ENCODE data around the gene GPI. TPM values are rescaled to one million over a fixed set of nuclear protein-coding genes. Genes with fewer than 3 reads are reported as not detected.

GPI gene
- total and polyA plus RNA-seq, 9 donors = 70.1 to 187 (median 124) TPM

- Histone ChIP-seq H3K36me3 (no peaks in the 10 kb centered on the region), H3K4me3 (no peak overlapping the region), H3K9me3 (no peaks in the 10 kb centered on the region), H3K4me1 (ENCODE audit: insufficient read depth) (peaks cover 12% of the 10 kb centered on the region), H3K27ac (no peak overlapping the region), H3K27me3 (no peaks in the 10 kb centered on the region)
- TF ChIP-seq EP300 (IDR thresholded peaks at IDR 0.05) (no peak), POLR2A (IDR thresholded peaks at IDR 0.05) (no peak), CTCF (IDR thresholded peaks at IDR 0.05) (no peak)
- DNase-seq = no peak
- 80 to 98% (median 96%) methylated on average over 6 of the region's 6 CpGs for WGBS, 3 donors
- intact Hi-C loops (cut with DNase I) = loop anchor here in 1 of 4 donors (10.0 kb wide), 1 partner anchor 47 kb away; no protein-coding TSS in a partner anchor
Measured at GRCh38 chr19:34321735-34322134, 43.3 kb upstream of the GPI start.

- H3K27me3 ChIP-seq = no peaks in the 10 kb centered on the region
- TF ChIP-seq CTCF (IDR thresholded peaks at IDR 0.05) (no peak), POLR2A (IDR thresholded peaks at IDR 0.05) (no peak), EP300 (IDR thresholded peaks at IDR 0.05) (no peak)
- no peaks in the 10 kb centered on the region for H3K4me1 ChIP-seq (ENCODE audit: insufficient read depth)
- H3K9me3 ChIP-seq = no peaks in the 10 kb centered on the region
- no peak overlapping the region for H3K4me3 ChIP-seq
- intact Hi-C loops (cut with DNase I) = loop anchor here in 1 of 4 donors (10.0 kb wide), 1 partner anchor 49 kb away; no protein-coding TSS in a partner anchor
- H3K36me3 ChIP-seq = no peaks in the 10 kb centered on the region
- no peak overlapping the region for H3K27ac ChIP-seq
- WGBS, 3 donors = 81 to 87% (median 86%) methylated on average over 7 of the region's 7 CpGs
- no peak for DNase-seq
Measured at GRCh38 chr19:34323433-34324204, 41.4 kb upstream of the GPI start.

GRCh38 chr19:34324320-34324719 lies 40.7 kb upstream of the GPI start:
- Histone ChIP-seq H3K9me3 (no peaks in the 10 kb centered on the region), H3K36me3 (no peaks in the 10 kb centered on the region), H3K27me3 (no peaks in the 10 kb centered on the region), H3K4me3 (no peak overlapping the region), H3K4me1 (ENCODE audit: insufficient read depth) (peaks cover 2% of the 10 kb centered on the region), H3K27ac (no peak overlapping the region)
- intact Hi-C loops (cut with DNase I) = loop anchor here in 1 of 4 donors (10.0 kb wide), 1 partner anchor 50 kb away; no protein-coding TSS in a partner anchor
- no peak for DNase-seq
- WGBS, 3 donors = 95 to 98% (median 96%) methylated on average over 3 of the region's 3 CpGs
- no peak for TF ChIP-seq CTCF (IDR thresholded peaks at IDR 0.05)

GRCh38 chr19:34325181-34325580 lies 39.8 kb upstream of the GPI start:
- TF ChIP-seq EP300 (IDR thresholded peaks at IDR 0.05) = no peak
- TF ChIP-seq CTCF (IDR thresholded peaks at IDR 0.05) = no peak
- TF ChIP-seq POLR2A (IDR thresholded peaks at IDR 0.05) = no peak
- WGBS, 3 donors = 88 to 94% (median 93%) methylated on average over 4 of the region's 4 CpGs
- Histone ChIP-seq H3K27ac (no peak overlapping the region), H3K4me3 (no peak overlapping the region), H3K9me3 (no peaks in the 10 kb centered on the region), H3K27me3 (no peaks in the 10 kb centered on the region), H3K4me1 (ENCODE audit: insufficient read depth) (peaks cover 2% of the 10 kb centered on the region), H3K36me3 (no peaks in the 10 kb centered on the region)
- no peak for DNase-seq
- intact Hi-C loops (cut with DNase I) = loop anchor here in 1 of 4 donors (10.0 kb wide), 1 partner anchor 50 kb away; no protein-coding TSS in a partner anchor

Data from ovary (tissue), 9 donors.